GM21723 (cell line): ENCODE data around the gene IL1RAPL1.

ENCODE experiments used
- ATAC-seq: cut with Tn5 transposase; IDR thresholded peaks from one replicate; pipeline ENCODE4 v1.9.1; 2021; ENCODE audit warnings: mild to moderate bottlenecking, moderate library complexity; ENCODE audit not compliant: unreplicated experiment

IL1RAPL1 gene

GRCh38 chrX:29948653-29949052, 1361.4 kb downstream of the IL1RAPL1 start:
- ATAC-seq = no peak

- no peak for ATAC-seq
Measured at GRCh38 chrX:29952016-29952415, 1364.8 kb downstream of the IL1RAPL1 start.

DNA sequence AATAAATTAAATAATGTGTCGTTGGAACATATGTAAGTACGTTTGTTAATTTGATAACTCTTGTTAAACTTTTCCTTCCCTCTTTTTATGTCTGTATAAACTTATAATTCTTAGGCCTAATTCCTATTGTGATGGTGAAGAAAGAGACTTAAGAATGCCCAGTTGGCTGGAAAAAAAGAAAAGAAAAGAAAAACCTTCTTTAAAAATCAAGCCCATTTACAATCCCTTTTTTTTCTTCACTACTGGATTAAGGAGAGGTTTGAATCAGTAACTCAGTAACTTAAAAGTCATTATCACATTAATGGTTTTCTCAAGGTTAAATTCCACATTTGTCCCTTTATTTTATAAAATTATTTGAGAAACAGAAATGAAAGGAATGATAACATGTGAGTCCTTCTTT, 1374.8 kb downstream of the IL1RAPL1 start:
- no peak for ATAC-seq

DNA sequence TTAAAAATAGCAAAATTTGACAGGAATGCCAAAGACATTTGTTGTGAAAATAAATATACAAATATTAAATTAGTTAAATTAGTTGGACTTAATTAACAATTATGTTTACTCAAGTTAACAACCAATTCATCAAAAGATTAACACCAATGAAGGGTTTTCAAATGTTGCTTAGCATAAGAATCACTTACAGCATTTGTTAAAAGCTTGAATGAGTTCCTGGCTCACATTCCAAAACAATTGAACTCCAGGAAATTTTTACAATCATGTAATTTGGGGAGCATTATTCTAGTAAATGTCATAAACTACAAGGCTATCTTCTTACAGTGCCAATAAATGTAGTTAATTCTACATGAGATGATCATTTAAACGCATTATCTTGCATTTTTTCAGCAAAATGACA, 1378.4 kb downstream of the IL1RAPL1 start:
- no peak for ATAC-seq

DNA sequence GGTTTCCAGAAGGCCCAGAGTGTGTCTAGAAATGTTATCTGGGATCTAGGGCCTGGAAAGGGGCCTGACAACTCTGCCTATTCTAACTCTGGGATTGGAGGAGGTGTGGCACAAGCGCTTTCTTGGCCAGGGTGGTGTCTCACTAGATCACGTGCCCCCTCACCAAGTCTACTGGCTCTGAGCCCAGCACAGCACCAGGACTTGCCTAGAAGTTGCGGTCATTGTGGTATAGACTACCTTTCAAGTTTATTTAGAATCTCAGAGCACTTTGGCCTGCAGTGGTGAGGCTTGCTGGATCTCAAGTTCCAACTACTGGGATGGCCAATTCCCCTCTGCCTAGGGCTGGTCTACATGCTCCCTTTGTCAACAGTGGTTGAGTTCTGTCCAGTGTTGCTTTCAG, 1404.8 kb downstream of the IL1RAPL1 start:
- ATAC-seq = no peak

- ATAC-seq = no peak
Measured at GRCh38 chrX:30005813-30006212, 1418.6 kb downstream of the IL1RAPL1 start.
